Glomerular visceral epithelial cell (primary cell): Measurements from ENCODE around the gene LDLRAD2.
A peak's percentile ranks its signal among the peaks of the same experiment; 100 is the strongest.

ENCODE experiments used
- DNase-seq: peaks from one replicate; pipeline ENCODE4 v3.0.0-alpha.2; 2016; ENCODE audit errors: extremely low spot score

The LDLRAD2 gene

DNA sequence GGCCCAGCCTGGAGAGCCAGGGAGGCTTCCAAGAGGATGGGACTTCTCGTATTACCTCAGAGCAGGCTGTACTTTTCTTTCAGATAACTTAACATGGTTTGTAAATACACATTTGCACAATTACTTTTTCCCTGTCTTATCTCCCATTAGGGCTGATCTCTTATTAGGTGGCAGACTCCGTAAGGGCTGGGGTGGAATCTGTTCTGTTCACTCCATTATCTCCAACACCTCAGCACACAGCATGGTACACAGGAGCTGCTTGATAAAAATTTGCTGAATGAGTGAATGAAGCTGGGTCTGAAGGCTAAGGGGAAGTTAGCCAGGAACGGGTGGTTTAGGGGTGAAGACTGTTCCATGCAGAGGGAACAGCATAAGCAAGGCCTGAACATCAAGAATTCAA lies 48.9 kb downstream of the LDLRAD2 start:
- DNase-seq, result no peak

DNA sequence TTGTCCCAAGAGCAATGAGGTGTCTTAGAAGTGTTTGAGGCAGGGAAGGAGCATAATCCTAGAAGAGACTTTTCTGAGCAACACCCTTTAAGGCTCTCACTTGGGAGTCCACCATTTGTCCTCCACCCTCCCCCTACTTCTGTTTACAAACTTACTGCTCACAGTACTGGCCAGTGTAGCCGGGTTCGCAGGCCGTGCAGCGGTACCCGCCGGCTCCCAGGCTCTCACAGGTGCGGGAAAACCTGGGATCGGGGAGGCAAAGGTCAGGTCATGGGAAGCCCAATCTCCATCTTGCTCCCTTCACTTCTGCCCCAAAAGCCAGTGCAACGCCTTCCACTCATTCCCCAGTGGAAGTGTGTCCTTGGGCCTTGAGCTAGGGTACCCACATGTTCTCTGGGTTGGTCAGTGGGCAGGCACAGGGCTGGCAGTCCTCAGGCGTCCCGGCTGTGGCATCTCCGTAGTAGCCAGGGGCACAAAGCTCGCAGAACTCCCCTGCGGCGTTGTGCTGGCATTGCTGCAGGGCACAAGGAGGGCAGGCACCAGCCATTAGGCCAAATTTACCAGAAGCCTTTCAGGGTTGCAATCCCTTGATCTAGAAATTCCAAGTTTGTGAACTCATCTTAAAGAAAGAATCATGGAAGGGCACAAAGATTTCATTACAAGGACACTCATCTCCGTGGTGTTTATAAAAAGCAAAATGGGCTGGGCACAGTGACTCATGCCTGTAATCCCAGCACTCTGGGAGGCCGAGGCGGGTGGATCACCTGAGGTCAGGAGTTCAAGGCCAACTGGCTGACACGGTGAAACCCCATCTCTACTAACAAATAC lies 49.8 kb downstream of the LDLRAD2 start:
- peak; percentile 42 for DNase-seq

DNA sequence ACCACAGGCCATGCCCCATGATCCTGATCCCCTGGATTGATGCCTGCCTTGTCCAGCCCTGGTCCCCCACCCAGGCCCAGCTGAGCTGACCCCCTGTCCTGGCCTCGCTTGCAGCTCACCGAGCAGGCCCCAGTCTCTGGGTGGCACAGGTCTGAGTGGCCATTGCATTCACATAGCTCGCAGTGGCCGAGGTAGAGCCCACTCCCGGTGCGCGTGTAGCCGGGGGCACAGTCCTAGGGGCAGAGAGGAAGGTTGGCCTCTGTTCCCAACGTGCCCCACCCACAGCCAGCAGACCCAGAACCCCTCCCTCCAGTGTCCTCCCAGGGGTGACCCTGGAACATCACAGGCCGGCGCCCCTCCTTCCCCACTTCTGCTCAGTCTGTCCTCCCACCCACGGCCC lies 51.9 kb downstream of the LDLRAD2 start:
- no peak for DNase-seq

DNA sequence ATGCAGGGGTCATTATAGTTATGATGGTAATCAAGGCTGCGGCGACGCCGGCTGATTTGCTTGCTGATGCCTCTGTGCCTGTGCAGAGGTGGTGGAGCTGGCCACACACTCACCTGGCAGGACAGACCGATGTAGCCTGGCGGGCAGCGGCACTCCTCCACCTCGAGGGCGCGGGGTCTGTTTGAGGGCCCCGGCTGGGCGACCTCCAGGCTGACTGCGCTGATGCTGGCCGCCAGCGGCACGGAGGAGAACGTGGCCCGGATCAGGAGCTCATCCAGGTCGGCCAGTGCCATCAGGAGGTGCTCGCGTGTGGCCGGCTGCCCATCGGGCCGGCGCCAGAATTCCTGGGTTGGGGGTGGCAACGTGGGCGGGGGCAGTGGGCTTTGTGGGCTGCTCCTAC lies 52.7 kb downstream of the LDLRAD2 start:
- no peak for DNase-seq

DNA sequence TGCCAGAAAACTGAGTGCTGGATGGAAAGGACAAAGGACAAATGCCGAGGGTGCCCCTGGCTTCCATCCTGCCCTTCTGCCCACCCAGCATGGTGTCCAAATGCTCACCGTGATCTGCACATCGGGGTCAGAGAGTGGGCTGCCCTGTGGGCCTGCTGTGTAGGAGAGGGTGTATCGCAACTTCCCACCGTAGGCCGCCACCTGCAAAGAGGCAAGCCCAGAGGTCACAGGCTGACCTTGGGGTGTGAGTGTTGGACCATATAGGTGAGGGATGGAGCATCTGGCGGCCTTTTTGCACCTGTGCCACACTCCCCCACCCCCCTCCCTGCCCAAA lies 53.5 kb downstream of the LDLRAD2 start:
- DNase-seq, result no peak

DNA sequence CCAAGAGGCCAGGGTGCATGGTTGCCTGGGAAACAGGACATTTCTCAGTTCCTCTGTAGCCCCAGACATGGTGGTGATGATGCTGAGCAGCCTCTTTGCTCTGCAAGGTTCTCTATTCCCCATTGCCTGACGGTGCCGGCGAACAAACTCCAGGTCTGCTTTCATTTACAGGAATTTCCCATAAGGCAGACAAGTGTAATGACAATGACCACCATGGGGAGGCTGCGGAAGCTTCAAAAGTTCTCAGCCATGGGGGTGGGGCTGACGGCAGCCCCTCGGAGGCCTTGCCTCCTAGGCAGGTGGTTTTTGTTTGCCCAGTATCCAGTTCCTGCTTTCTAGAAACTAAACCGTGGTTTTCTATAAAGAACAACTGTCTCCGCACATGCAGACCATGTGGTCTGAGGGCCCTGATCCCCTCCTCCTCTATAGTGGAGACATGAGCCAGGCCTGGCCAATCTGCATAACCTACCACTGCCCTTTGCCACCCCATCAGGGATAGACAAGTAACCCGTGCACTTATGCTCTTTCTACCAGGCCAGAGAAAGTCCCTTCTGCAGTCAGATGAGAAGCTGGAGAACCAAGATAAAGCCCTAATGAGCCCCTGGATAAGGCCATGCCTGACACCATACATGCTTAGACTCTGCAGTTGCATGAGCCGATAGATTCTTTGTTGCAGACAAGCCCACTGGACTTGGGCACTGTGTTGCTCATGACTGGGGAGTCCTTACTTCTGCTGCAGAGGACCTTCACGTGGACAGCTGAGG lies 54.1 kb downstream of the LDLRAD2 start:
- no peak for DNase-seq

DNA sequence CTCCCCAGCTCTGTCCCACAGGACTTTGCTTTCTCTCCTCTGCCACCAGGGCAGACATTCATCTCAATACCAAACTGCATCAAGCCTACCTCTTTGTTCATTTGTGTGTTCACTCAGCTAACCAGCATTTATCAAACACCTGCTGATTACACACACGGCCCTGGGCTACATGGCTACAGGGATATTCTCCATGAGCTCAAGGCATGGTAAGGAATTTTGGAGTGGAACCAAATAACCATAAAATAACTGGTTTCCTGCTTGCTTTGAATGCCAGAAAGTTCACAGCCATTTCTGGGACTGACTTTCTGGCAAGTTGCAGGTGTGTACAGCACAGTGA lies 54.6 kb downstream of the LDLRAD2 start:
- DNase-seq, result no peak

DNA sequence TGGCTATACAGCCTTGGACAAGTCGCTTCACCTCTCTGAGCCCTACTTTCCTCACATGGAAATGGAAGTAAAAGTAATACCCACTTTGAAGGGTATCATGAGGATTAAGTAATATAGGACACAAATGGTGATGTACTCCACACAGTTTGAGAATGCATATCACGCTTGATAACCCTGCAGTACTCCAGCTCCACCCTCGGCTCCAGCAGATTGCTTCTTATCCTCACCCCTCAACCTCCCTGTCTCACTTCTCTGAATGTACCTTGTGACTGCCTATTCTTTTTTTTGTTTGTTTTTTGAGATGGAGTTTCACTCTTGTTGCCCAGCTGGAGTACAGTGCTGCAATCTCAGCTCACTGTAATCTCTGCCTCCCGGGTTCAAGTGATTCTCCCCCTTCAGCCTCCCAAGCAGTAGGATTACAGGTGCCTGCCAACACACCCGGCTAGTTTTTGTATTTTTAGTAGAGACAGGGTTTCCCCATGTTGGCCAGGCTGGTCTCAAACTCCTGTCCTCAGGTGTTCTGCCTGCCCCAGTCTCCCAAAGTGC lies 55.5 kb downstream of the LDLRAD2 start:
- DNase-seq, result no peak

DNA sequence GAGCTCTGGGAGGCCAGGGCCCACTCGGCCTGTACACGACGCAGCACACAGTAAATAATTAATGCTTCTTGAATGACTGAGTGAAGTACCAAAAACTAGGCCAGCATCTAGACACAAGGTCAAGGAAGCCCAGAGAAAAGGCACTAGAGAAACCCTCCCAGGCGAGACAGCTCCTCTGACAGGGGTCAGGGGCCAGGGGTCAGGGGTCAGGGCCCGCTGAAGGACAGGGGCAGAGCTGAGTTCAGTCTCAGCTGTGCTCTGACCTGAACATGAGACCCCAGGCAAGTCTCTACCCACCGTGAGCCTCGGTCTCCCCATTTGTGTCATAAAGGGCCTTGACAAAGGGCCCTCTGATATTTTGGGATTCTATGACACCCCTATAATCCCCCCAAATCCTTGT lies 56.4 kb downstream of the LDLRAD2 start:
- no peak for DNase-seq

DNA sequence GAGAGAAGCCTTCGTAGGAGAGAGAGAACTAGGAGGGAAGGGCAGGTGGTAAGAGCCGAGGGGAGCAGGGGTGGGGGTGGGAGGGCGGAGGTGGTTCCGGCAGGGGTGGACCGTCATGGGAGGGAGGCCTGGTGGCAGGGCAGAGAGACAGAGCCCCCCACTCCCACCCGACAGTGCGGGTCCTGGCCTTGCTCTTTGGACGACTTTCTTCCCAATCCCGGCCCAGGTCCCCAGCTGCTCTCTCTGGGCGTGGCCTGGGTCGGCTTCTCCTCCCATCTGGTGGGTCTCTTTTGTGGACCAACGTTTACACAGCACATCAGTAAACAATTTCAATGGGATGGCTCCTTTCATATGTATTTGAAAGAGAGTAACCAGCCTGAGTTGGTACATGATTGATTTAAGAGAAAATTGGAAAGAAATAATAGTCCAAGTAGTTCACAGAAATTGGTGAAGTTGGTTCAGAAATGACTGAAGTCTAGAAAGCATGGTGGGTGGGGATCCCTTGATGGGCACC lies 56.9 kb downstream of the LDLRAD2 start:
- DNase-seq, result no peak

DNA sequence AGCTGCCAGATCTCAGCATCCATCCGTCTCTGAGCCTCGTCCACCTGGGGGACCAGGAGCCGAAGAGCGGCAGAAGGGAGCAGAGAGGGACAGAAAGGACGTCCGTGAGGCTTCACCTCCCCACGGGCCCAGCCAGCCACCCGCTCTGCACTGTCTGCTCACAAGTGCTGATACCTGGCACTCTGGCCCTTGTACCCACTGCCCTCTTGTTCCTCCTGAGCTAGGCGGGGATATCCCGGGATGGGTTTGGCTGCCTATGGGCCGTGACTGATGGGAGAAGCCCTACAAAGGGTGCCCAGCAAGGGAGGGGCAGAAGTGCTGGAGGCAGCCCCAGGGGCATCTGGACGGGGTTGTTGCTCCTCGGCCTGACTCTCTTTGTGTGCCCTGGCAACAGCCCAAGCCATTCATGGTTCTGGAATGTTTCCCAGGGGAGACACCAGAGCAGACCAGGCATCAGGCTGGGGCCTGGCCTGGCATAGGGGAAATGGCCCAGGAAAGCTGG lies 57.6 kb downstream of the LDLRAD2 start:
- DNase-seq, result peak; percentile 96

DNA sequence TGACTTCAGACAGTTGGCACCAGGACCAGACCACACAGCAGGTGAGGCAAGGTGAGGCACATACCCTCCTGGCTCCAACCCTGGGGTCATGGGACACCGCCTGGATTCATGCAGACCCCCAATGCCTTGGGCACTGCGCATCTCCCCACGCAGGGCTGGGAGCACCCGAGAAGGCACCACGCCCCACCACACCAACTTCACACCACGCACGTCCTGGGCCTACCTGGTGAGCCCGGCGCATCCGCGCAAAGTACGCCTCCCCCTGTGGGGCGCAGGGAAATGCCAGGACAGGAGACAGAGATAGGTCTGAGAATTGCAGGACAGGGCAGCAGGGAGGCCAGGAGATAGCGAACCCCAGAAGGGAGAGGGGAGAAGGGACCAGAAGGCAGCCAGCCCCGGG lies 58.5 kb downstream of the LDLRAD2 start:
- no peak for DNase-seq

DNA sequence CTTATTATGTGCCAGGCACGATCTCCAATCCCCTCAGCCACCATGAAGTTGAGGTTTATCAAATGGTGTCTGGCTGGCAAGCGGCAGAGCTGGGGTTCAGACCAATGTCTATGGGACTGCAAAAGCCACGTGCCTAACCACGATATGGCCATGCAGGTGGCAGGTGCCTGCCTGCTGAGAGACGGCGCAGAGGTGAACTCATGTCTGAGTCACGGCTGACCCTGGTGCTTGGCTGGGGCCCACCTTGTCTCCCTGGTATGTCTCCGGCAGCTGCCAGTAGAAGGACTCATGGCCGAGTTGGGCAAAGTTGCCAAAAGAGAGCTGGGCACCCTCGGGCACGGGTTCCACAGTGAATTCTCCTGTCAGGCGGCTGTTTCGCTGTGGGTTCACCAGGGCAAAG lies 59.9 kb downstream of the LDLRAD2 start:
- DNase-seq, result peak; percentile 44

DNA sequence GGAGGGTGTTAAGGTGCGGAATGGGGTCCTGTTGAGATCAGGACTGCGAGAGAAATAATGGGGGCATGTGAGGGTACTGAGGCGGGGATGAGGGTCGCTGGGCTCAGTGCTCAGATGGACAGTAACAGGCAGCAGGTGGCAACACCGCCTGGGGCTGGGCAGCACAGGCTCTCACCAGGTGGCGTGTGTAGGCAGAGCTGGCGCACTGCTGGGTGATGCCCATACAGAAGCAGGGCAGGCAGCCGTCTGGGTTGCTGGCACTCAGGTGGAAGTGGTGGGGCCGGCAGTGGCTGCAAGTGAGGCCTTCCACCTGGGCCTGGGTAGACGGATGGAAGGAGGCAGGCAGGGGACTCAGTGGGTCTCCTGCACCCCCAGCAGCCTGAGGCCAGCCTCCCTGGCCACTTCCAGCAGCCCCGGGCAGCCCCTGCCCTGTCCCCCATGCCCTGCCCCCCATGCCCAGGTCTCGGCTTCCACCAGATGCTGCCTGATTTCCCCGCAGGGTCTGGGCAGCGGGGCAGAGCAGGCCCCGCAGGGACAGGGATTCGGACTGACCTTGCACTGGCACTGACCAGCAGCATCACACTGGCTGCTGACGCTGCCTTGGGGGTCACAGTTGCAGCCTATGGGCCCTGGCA lies 60.5 kb downstream of the LDLRAD2 start:
- DNase-seq, result no peak

DNA sequence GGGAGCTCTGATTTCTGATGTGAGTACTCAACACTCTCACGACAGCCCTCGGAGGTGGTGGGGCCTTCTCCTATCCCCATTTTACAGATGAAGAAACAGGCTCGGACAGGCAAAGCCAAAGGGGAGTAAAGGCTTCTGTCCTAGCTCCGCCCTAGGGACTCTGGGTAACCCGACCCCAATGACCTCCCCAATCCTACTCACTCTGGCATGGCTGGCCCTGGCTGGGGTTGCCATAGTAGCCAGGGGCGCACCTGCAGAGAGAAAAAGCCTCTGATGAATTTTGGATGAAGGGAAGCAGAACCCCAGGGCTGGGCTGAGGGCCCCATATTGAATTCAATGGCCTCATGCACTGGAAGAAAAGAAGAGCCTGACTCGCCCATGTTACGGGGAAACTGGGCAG lies 61.1 kb downstream of the LDLRAD2 start:
- no peak for DNase-seq

DNA sequence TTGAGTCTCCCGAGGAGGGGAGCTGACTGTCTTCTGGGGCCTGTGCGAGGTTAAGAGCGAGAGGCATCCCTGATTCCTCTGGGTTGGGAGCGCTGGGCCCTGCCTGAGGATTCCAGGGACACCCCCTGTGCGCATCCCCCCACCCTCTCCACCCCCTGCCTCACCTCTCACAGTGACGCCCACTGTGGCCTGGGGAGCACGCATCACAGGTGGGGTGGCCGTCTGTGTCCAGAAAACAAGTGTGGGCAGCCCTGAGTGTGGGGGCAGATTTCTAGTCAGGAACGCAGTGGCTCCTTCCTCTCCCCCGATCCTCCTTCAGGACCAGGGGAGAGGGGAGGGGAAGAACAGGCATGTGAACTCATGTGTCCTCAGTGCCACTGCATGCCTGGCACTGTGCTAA lies 61.7 kb downstream of the LDLRAD2 start:
- DNase-seq, result no peak

DNA sequence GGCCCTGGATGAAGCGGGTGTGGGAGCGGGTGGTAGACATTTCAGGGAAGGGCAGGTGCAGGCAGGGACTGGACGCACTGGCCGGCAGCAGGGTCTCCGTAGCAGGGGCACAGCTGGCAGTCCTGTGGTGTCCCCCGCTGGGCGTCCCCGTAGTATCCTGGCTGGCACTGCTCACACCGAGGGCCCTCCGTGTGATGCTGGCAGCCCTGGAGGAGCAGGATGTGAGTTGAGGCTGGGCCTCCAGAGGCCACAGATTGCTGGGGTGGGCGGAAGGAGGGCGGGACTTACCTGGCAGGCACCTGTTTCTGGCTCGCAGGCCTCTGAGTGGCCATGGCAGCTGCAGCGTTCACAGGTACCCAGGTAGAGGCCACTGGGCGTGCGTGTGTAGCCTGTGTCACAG lies 62.3 kb downstream of the LDLRAD2 start:
- DNase-seq, result no peak
